ENCODE measurements around the gene NRP1. TPM values are rescaled to one million over a fixed set of nuclear protein-coding genes. Genes with fewer than 3 reads are reported as not detected.

The NRP1 gene
- polyA plus RNA-seq, 1 of the 3 experiments (the other 2 are of a cell fraction) = 129 TPM

DNA sequence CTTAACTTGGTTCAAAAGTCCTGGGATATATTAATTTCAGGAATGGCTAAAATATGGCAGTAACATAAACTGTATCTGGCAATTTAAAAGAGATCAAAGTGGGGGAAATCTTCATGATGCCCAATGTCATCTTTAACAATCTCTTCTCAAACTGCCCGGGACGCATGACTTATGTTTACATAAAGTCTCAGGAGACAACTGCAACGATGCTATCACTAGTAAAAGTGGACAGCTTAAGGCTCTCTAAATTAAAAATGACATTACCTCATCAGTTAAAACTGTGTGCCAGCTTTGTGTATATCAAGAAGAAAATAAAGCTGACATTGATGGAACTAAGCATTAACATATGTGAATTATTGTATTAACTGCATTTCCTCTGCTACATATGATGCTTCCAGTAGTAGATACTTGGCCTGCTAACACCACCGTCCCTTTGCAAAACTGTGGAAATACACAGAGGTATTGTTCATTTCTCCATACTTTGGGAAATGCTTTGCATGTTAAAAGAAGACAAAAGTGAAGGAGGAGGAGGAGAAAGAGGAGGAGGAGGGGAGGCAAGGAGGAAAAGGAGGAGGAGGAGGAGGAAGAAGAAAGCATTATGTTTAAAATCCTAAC lies 62.4 kb downstream of the NRP1 start (continued):
- TF ChIP-seq NRF1 (IDR thresholded peaks at IDR 0.05; ENCODE audit: low read depth, low read length) = no peak
- no peak for TF ChIP-seq ELF1 (IDR thresholded peaks at IDR 0.05)
- TF ChIP-seq, protein P1, sequence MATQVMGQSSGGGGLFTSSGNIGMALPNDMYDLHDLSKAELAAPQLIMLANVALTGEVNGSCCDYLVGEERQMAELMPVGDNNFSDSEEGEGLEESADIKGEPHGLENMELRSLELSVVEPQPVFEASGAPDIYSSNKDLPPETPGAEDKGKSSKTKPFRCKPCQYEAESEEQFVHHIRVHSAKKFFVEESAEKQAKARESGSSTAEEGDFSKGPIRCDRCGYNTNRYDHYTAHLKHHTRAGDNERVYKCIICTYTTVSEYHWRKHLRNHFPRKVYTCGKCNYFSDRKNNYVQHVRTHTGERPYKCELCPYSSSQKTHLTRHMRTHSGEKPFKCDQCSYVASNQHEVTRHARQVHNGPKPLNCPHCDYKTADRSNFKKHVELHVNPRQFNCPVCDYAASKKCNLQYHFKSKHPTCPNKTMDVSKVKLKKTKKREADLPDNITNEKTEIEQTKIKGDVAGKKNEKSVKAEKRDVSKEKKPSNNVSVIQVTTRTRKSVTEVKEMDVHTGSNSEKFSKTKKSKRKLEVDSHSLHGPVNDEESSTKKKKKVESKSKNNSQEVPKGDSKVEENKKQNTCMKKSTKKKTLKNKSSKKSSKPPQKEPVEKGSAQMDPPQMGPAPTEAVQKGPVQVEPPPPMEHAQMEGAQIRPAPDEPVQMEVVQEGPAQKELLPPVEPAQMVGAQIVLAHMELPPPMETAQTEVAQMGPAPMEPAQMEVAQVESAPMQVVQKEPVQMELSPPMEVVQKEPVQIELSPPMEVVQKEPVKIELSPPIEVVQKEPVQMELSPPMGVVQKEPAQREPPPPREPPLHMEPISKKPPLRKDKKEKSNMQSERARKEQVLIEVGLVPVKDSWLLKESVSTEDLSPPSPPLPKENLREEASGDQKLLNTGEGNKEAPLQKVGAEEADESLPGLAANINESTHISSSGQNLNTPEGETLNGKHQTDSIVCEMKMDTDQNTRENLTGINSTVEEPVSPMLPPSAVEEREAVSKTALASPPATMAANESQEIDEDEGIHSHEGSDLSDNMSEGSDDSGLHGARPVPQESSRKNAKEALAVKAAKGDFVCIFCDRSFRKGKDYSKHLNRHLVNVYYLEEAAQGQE (IDR thresholded peaks at IDR 0.05; ENCODE audit: low read depth, low read length) = no peak
- TF ChIP-seq, protein P2, sequence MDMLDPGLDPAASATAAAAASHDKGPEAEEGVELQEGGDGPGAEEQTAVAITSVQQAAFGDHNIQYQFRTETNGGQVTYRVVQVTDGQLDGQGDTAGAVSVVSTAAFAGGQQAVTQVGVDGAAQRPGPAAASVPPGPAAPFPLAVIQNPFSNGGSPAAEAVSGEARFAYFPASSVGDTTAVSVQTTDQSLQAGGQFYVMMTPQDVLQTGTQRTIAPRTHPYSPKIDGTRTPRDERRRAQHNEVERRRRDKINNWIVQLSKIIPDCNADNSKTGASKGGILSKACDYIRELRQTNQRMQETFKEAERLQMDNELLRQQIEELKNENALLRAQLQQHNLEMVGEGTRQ (IDR thresholded peaks at IDR 0.05; ENCODE audit: borderline replicate concordance, low read depth, low read length) = no peak
- TF ChIP-seq GATA2 (CRISPR knock-in tag; IDR thresholded peaks at IDR 0.05) = no peak

DNA sequence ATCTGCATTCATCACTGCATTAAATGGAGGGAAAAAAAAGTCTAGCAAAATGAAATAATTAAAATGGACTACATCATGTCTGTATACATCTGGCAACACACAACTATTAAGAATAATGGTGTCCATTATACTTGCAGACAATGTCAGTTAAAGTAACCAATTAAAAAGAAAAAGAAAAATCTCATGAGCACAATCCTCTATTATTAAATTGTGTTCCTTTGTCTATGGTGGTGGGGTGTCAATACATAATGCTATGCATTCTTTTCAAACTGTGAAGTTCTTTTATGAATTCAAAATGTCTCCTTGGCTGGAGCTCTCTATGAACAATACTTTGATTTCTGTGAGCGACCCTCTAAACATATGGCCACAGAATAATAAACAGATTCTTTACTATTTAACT lies 63.5 kb downstream of the NRP1 start:
- POLR2A ChIA-PET = no interaction called here
- H3K36me3 ChIP-seq (replicated peaks in 1 of 2; ENCODE audit: control insufficient read depth in 1 of 2, insufficient read depth in 2 of 2, low read length in 1 of 2) = peaks cover 23 to 66% of the 10 kb centered on the region in 2 experiments
- peaks cover 90% of the 10 kb centered on the region for H3K79me2 ChIP-seq (ENCODE audit: insufficient read depth)
- peak overlapping the region; percentile 78 to 97; a peak in 3 of 4 replicates for H3K27ac ChIP-seq (ENCODE audit: low read depth in 2 of 2, low read length in 1 of 2)
- no peak overlapping the region for H2AFZ ChIP-seq (ENCODE audit: low read depth)
- peaks cover 29 to 38% of the 10 kb centered on the region in 2 experiments for H3K4me1 ChIP-seq (ENCODE audit: control insufficient read depth in 1 of 2, insufficient read depth in 2 of 2, low read depth in 1 of 2, low read length in 1 of 2)
- H4K20me1 ChIP-seq (ENCODE audit: insufficient read depth) = no peaks in the 10 kb centered on the region; the same call in 1 of the 2 replicates
- H3K4me2 ChIP-seq = peak overlapping the region; percentile 56; the same call in 1 of the 2 replicates
- TF ChIP-seq GATA2 (CRISPR knock-in tag; IDR thresholded peaks at IDR 0.05) (no peak), FOSL2 (IDR thresholded peaks at IDR 0.05; ENCODE audit: borderline replicate concordance, low read depth) (no peak), SMC3 (IDR thresholded peaks at IDR 0.05; ENCODE audit: low read depth, low read length) (no peak), RFX5 (IDR thresholded peaks at IDR 0.05; ENCODE audit: low read length) (no peak), TAF1 (IDR thresholded peaks at IDR 0.05; ENCODE audit: borderline replicate concordance, low read depth, low read length) (no peak), ELF1 (IDR thresholded peaks at IDR 0.05) (no peak), NRF1 (IDR thresholded peaks at IDR 0.05; ENCODE audit: low read depth, low read length) (no peak), TCF12 (IDR thresholded peaks at IDR 0.05) (no peak), TEAD4 (IDR thresholded peaks at IDR 0.05; ENCODE audit: borderline replicate concordance, insufficient read depth) (no peak), CHD2 (IDR thresholded peaks at IDR 0.05; ENCODE audit: low read length, partially characterized antibody) (no peak), EP300 (IDR thresholded peaks at IDR 0.05; ENCODE audit: borderline replicate concordance in 1 of 2, low read depth in 1 of 2, low read length in 1 of 2) (no peak), MEF2A (IDR thresholded peaks at IDR 0.05; ENCODE audit: borderline replicate concordance, low read depth) (no peak), POLR2AphosphoS5 (IDR thresholded peaks at IDR 0.05; ENCODE audit: low read depth, low read length) (no peak), JUND (IDR thresholded peaks at IDR 0.05) (no peak), FOXJ3 (CRISPR knock-in tag; IDR thresholded peaks at IDR 0.05) (no peak)
- TF ChIP-seq, protein P3, sequence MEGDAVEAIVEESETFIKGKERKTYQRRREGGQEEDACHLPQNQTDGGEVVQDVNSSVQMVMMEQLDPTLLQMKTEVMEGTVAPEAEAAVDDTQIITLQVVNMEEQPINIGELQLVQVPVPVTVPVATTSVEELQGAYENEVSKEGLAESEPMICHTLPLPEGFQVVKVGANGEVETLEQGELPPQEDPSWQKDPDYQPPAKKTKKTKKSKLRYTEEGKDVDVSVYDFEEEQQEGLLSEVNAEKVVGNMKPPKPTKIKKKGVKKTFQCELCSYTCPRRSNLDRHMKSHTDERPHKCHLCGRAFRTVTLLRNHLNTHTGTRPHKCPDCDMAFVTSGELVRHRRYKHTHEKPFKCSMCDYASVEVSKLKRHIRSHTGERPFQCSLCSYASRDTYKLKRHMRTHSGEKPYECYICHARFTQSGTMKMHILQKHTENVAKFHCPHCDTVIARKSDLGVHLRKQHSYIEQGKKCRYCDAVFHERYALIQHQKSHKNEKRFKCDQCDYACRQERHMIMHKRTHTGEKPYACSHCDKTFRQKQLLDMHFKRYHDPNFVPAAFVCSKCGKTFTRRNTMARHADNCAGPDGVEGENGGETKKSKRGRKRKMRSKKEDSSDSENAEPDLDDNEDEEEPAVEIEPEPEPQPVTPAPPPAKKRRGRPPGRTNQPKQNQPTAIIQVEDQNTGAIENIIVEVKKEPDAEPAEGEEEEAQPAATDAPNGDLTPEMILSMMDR (IDR thresholded peaks at IDR 0.05) = no peak
- TF ChIP-seq, protein P4, sequence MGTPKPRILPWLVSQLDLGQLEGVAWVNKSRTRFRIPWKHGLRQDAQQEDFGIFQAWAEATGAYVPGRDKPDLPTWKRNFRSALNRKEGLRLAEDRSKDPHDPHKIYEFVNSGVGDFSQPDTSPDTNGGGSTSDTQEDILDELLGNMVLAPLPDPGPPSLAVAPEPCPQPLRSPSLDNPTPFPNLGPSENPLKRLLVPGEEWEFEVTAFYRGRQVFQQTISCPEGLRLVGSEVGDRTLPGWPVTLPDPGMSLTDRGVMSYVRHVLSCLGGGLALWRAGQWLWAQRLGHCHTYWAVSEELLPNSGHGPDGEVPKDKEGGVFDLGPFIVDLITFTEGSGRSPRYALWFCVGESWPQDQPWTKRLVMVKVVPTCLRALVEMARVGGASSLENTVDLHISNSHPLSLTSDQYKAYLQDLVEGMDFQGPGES (IDR thresholded peaks at IDR 0.05; ENCODE audit: low read depth, low read length) = no peak
- TF ChIP-seq, protein P5, sequence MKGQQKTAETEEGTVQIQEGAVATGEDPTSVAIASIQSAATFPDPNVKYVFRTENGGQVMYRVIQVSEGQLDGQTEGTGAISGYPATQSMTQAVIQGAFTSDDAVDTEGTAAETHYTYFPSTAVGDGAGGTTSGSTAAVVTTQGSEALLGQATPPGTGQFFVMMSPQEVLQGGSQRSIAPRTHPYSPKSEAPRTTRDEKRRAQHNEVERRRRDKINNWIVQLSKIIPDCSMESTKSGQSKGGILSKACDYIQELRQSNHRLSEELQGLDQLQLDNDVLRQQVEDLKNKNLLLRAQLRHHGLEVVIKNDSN (IDR thresholded peaks at IDR 0.05; ENCODE audit: borderline replicate concordance, low read depth) = no peak
- TF ChIP-seq, protein P2 (IDR thresholded peaks at IDR 0.05; ENCODE audit: borderline replicate concordance, low read depth, low read length) = no peak
- TF ChIP-seq, protein P6, sequence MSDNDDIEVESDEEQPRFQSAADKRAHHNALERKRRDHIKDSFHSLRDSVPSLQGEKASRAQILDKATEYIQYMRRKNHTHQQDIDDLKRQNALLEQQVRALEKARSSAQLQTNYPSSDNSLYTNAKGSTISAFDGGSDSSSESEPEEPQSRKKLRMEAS (IDR thresholded peaks at IDR 0.05; ENCODE audit: low read depth) = no peak
- H3K4me3 ChIP-seq (ENCODE audit: low read depth in 2 of 2, low read length in 1 of 2) = no peak overlapping the region
- H3K9me3 ChIP-seq = no peaks in the 10 kb centered on the region
- peaks cover 55% of the 10 kb centered on the region for H3F3A ChIP-seq (replicated peaks; ENCODE audit: insufficient read depth)
- H3K9ac ChIP-seq = peak overlapping the region; percentile 80; the same call in 1 of the 2 replicates
- no peak for DNase-seq
- WGBS (ENCODE audit: low lambda C conversion rate) = 95% methylated on average over 1 of the region's 1 CpG
- CTCF ChIA-PET = interaction anchor here (1.0 to 1.4 kb wide), 2 partner anchors 78 to 155 kb away, joined by 3 to 7 read pairs; no protein-coding TSS in a partner anchor
- H3K27me3 ChIP-seq (ENCODE audit: insufficient read depth) = no peaks in the 10 kb centered on the region
- H3K9me2 ChIP-seq = no peaks in the 10 kb centered on the region

Measured in SK-N-SH (cell line).